Vagina (tissue), 2 donors: Measurements from ENCODE around the gene FOXF2.

ENCODE experiments used
- POLR2A ChIP-seq, 2 donors: fragments of 450-650 bp; IDR thresholded peaks; one replicate each; pipeline ENCODE4 v1.6.1; 2017; ENCODE audit warnings: antibody characterized with exemption in 2 of 2, mild to moderate bottlenecking in 2 of 2, moderate library complexity in 2 of 2
- TF ChIP-seq, protein P1 (sequence below), 3 experiments: fragments of 450-650 bp in 2 of 3; fragments of 200-600 bp in 1 of 3; sonication (generic) in 1 of 3; IDR thresholded peaks; one replicate each; pipeline ENCODE4 v1.5.1; 2017 to 2019; ENCODE audit warnings: antibody characterized with exemption in 3 of 3, mild to moderate bottlenecking in 2 of 3, moderate library complexity in 2 of 3

- TF ChIP-seq, protein P1, sequence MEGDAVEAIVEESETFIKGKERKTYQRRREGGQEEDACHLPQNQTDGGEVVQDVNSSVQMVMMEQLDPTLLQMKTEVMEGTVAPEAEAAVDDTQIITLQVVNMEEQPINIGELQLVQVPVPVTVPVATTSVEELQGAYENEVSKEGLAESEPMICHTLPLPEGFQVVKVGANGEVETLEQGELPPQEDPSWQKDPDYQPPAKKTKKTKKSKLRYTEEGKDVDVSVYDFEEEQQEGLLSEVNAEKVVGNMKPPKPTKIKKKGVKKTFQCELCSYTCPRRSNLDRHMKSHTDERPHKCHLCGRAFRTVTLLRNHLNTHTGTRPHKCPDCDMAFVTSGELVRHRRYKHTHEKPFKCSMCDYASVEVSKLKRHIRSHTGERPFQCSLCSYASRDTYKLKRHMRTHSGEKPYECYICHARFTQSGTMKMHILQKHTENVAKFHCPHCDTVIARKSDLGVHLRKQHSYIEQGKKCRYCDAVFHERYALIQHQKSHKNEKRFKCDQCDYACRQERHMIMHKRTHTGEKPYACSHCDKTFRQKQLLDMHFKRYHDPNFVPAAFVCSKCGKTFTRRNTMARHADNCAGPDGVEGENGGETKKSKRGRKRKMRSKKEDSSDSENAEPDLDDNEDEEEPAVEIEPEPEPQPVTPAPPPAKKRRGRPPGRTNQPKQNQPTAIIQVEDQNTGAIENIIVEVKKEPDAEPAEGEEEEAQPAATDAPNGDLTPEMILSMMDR (IDR thresholded peaks at IDR 0.05) = no peak
- TF ChIP-seq POLR2A (IDR thresholded peaks at IDR 0.05) = no peak
These were observed 23.7 kb upstream of the FOXF2 start for GRCh38 chr6:1365686-1366085.
